Measurements from ENCODE around the gene TNN.
A peak's percentile ranks its signal among the peaks of the same experiment; 100 is the strongest.

The TNN gene

DNA sequence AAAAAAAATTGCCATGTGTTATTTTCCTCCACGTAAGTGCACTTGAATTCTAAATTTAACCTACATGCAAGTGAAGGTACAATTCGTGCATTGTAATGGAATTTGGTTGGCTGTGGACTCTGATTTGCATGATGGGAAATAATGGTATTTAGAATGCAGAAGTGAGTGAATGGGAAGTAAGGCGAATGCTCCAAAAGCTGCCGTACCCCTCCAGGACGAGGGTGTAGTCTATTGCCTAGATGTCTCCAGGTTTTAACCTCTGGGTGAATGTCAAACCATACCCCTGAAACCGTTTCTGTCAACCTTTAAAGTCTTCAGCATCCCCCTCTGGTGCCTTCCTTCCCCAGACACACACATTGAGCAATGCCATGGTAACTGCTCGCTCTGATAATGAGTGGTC, 80.4 kb downstream of the TNN start:
- no peak for DNase-seq

DNA sequence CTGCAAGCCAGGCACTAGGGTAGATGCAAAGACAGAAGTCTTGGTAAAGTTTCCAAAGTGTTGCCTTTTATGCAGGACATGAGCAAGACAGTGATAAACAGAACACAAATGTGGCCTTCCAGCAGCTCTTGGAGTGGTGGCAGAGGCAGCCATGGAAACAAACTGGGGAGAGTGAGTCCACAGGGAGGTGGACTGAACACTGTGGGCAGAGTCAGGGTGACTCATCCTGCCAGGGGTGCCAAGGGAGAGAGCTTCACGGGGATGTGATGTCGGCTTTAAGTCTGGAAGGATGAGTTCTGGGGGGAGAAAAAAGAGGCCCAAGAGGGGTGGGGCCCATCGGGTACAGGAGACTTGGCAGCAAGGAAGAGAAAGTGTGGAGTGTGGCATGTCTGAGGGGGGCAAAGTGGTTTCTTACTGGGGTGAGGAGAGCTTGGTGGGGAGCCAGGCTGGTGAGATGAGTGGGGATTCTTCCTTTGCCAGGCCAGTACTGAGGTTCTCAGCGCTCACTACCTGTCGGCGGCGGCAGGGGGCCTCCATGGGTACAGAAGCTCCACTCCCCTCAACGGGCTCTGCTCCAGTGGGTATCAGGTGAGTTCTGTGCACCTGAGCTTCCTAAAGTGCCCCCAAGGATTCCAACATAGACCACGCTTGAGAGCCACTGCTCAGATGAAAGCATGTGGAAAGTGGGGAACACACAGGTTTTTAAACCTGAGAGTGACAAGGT, 83.1 kb downstream of the TNN start:
- DNase-seq = no peak

DNA sequence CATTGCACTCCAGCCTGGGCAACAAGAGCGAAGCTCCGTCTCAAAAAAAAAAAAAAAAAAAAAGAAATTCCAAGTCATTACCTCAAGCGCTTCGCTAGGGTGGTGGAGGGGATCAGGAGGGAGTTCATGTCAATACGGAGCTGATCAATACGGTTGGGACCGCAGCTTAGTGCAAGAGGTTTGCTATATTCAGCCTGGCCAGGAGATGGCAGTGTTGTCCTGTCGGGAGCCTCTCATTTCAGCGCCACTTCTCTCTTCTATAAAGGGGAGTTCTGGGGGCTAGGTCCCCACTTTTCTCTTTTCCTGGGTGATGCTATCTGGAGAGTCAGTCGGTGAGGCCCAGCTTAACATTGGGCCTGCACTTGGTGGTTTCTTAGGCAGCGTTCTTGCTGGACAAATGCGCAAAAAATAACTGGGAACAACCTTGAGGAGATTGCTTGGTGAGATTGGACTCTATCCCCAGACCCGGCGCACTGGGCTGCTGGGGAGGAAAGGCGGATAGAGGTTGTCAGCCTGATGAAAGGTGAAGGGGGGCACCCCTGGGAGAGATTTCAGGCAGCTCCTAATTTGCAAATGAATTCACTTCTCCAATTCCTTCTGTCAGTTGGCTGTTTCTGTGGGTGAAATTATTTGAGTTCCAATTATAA, 84.5 kb downstream of the TNN start:
- peak; percentile 88 for DNase-seq

DNA sequence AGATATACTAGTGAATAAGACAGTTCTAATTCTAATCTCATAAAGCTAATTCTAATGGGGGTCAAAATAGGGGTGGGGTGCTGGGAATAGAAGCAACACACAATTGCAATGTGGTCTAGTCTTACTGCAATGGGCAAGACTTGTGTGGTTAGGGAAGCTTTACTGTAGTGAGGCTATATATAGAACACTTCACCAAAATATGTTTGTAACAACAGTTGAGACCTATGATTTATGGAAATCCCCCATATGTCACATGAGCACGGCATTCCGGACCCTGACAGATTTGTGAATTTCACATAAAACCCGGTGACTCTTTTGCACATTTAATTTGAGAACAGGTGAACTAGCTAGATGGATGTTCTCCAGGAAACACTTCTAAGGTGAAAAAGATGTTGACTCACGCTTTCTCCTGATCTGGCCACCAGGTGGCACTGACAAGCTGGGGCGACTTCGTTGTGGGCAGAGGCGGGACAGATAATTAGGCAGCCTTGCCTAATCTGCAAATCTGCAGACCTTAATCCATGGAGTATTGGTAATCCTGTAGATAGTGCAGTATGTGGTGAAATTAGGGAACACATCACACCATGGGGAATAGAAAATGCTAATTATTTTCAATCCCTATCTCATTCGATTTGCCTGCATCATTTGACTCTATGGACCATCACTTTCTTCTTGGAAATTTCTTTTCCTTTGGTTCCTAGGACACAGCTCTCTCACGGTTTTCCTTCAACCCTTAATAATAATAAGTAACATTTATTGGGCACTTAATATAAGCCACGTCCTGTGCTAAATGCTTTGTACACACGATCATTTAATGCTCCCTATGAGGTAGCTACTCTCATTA, 87.2 kb downstream of the TNN start:
- peak; percentile 91 for DNase-seq

DNA sequence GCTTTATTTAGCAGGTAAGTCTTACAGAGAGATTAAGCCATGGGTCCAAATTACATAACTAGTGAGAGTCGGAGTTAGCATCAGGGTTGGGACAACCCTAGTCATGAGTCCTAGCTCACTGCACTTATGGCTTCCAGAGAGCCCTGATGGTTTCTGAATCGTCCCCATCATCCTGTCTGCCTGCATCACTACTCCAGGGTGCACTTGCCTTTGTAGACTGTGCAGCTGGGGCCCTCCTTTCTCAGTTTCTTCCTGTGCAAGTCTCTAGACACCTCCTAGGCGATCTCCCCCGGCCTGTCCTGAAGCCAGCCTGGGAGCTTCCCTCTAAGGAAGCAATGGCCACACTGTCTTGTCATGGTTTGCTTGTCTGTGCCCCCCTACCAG, 87.8 kb downstream of the TNN start:
- no peak for DNase-seq

DNA sequence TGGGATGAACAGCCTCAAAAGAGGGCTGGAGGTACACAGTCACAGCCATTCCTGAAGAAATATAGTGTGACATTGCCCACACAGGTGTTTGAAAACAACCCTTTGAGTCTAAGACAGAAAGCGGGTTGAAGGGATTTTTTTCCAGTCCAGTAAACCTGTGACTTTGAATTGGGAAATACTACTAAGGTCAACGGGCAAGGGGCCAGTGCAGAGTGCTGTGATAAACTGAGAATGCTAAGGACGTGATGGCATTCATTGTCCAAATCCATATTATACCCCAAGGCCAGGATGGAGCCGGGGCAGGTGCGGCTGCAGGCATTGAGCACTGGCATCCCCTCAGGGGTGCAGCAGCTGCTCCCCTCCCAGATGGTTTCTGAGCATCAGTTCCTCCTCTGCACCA, 88.3 kb downstream of the TNN start:
- DNase-seq = no peak

DNA sequence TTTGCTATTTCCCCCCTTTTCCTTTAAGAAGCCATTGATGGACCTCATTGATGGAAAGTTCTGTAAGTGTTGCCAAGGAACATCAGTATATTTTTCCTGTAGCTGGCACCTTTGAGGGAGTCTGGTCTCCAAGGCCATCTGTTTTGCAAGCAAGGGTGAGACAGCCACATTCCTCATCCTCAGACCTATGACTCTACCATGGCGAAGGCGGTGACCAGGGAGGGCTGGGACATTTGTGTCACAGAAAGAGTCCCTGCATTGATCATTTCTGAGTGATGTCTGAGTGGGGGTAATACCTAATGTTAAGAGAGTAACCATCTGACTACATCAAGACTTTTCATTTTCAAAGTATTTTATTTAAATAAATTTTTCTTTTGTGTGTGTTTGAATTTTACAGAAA, 89.6 kb downstream of the TNN start:
- no peak for DNase-seq

DNA sequence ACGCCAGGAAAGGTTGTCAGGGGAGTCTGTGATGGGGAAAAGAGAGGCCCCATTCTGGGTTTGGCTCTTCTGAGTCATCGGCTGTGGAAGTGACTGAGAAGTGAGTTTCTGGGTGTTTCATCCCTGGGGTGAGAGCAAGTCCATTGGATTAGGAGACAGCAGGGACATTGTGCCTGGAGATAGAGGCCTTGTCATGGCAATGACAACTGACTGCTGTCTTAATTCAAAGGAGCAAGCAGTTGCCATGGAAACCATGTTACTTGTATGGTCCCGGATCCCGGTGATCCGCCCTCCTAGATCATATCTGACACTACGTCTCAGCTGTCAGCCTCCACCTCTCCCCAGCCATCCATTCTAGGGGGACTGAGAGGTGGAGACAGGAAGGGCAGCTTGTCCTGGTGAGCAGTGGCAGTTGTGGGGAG, 90.5 kb downstream of the TNN start:
- no peak for DNase-seq

DNA sequence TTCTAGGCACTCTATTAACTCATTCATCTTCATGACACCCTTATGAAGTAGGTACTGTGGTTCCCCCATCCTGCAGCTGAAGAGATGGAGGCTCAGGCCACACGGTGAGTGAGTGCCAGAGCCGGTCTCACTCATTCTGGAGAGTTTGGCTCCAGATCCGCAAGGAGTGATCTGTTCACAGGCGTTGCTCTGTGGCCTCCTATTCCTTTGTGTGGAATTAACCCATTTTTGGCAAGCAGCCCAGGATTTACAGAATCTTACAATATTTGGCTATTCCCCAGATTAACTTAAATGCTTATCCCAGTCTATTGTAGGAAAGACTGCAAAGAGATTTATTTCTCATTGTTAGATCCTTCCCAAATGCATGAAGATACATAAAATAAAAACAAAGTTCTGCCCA, 95.3 kb downstream of the TNN start:
- DNase-seq = no peak

DNA sequence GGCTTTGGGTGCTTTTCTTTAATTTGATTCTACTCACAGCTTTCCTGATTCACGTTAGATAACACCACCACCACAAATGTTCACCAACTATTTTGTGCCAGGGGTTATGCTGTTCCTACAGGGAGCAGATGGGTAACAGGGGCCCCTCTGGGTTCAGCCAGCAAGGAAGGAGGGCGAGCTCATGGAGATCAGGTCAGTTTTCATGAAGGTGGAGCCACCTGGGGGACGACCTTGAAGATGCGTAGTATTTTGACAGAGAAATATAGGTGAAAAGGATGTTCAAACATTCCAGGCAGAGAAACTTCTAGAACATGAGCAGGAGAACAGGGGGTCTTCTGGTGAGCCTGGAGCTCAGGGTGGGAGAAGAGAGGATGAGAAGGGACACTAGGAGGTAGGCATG, 96.1 kb downstream of the TNN start:
- DNase-seq = no peak

DNA sequence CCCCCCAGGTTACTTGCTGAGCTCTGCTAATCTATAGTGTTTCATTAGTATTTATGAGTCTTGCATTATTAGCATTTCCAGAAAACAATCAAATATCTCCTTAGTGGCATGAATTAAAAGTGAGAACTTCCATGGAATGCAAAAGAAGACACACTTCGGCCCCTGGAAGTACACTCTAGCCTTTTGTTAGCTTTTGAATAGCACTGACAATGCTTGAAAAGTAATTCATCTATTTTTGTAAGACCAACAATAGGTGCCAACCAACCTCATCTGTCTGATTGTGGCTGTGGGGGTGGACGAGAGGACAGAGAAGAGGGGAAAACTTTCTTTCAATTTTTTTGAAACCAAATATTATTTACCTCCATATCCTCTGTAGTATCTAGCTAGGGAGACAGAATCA, 97.1 kb downstream of the TNN start:
- DNase-seq = no peak

DNA sequence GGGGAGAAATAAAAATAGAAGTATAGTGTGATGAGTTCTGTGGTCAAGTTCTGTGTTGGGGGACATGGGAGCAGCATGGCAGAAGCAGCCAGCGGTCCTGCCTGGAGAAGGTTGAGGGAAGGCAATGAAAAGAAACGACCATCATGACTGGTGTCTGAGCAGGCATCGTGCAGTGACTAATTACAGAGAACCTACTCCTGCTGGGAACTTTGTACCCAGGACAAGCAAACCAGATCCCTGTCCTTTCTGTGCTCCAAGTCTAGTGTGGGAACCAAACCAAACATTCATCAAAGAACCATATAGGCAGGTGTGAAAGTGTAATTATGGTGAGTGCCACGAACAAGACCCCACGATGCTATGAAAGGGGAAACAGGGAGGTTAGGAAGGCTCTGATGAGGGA, 99.1 kb downstream of the TNN start:
- no peak for DNase-seq

DNA sequence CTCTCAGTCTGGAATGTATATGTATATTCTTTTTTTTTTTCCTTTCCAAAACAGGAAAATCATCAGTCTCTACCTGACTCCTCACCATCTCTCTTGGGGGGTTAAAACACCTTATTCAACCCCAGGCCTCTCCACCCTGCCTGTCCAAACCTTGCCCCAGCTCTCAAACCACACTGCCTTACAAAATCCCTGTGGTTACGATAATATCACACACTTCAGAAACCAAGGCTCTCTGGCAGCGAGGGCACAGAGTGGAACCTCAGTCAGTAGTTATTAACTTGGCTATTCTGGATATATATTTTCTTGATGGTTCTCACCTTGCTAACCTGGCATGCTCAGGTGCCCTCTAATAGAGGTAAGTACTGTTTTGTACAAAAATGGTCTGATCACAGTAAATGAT, 100.2 kb downstream of the TNN start:
- DNase-seq = no peak

DNA sequence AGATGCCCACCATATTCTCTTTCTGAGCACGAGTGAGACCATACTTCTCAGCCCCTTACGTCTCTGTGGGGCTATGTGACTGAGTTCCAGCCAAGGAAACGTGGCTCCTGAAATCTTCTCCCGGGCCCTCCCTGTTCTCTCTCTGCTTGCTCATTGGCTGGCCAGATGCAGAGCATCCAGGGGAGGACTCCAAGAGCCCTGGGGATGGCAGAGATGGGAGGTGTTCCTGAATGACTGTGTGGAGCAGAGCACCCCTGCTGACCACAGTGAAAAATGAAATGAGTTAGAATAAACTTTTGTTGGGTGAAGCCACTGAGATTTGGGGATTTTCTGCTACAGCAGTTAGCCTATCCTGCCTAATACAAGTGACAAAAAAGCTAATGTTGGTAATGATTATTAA, 101.1 kb downstream of the TNN start:
- no peak for DNase-seq

DNA sequence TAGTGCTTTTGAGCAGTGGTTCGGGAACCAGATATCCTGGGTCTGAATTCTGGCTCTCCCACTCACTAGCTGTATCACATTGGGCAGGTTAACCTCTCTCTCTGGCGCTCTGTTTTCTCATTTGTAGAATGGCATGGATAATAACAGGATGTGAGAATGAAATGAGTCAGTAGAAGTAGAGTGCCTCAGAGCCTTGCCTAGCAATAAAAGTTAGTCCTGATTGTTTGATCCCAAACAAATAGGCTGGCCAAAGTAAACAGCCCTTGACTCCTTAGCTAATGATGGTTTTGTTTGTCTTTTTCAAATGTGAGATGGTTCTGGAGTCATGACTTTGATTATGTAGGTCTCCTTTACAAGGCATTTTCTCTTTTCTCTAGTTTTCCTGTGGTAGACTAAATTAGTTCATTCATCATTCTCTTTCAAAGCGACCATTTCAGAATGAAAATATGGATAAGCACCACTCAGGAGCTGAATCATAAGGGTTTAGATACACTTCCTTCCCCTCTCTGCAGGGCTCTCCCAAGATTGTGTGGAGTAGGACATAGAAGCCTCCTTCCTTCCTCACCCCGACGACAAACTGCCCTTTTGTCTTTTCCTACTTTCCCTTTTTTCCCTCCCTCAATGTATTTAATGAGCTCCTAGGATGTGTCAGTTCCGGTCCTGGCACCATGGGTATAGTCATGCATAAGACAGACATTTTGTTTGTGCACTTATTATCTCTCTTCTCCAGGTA, 101.8 kb downstream of the TNN start:
- DNase-seq = no peak

DNA sequence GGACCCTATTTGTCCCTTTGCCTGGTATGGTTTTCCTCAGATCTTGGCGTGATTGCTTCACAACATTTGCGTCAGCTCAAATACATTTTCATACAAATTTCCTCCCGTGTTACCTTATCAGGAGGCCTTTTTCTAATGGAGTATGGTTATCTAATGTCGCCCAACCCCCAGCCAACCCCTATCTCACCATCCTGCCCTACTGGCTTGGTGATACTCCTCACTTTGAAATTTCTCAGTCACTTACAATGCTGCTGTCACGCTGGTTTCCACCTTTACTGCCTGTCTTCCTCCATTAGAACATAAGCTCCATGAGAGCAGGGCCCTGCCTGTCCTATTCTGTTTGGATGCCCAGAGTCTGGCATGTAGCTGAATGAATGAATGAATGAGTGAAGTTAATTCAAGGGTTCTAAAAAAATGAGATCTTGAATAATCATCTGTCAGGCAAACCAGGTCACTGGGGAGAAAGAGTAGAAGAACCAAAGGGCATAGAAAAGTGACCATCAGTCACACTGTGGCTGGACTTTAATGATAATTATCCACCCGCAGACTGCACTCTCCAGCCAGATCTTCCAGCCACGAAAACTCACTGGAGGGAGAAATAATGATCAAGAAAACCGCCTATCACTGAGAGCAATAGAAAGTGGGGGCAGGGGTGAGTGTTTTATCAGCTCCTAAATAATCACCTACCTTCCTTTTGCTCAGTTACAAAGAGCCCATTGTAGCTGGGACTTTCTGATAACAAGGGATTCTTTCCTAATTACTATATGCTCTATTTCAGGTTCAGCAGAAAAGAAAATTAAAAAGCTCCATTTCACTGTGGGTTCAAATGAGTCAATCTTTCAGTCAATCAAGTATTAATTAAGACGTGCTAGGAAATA, 103.6 kb downstream of the TNN start:
- DNase-seq = no peak

DNA sequence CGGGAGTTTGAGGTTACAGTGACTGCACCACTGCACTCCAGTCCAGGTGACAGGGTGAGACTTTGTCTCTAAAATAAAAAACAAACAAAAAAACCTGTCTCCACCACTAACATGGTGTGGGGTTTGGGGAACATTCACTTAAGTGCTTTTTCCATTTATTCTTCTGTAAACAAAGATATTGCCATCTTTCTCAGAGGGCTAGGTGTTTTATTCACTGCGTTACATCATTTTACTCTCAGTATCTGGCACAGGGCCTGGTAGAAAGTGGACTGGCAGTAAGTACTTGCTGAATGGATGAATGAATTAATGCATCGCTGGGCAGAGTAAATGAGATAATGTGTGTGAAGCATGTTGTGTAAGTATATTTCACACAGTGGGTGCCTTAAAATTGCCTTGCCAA, 104.9 kb downstream of the TNN start:
- DNase-seq = no peak

DNA sequence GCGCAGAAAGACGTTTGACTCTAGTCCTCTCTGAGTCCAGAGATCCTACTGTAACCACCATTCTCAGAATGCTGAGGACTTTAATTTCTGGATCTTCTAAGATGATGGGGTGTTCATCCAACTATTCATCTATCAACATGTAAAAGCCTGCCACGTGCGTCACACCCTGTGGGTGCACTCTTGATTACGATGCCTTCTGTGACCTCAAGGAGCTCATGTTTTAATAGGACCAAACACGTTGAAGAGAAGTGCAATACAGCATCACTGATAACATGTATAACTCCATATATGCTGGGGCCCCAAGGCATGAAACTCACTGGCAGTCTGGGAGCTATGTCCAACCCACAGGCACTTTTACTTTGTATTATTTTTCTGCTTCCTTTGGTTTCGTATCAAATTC, 105.9 kb downstream of the TNN start:
- no peak for DNase-seq

DNA sequence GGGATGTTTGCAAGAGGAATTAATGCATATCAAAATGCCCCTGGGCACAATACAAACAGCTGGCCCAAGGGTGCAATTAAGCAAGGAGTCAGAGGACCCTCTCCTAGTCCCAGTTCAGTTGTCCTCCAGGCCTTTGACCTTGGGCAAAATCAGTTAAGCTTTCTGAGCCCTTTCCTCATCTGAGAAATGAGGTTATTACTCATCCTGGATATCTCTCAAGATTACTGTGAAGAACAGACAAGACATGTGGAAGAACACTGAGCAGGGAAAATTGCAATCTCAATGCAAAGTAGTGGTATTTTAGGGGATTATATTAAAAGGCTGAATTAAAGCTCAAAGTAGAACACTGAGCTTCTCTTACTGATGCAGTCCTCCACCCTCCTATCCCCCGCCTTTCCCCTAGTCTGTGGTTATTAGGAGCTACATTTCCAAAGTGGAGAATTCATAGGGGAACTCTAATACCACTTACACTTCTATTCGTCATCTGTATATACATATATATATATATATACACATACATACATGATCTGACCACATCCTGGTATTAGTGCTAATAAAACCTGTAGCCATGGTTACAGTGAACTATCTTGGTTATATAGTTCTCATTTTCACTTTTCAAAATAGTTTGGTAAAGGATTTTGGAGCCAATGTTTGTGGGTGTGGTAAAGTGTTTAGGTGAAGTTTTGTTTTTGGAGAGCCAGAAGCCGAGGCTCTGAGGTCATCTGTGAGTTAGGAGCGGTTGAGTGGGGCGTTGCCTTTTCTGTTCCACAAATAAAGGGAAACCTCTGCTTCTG, 106.9 kb downstream of the TNN start:
- DNase-seq = no peak

DNA sequence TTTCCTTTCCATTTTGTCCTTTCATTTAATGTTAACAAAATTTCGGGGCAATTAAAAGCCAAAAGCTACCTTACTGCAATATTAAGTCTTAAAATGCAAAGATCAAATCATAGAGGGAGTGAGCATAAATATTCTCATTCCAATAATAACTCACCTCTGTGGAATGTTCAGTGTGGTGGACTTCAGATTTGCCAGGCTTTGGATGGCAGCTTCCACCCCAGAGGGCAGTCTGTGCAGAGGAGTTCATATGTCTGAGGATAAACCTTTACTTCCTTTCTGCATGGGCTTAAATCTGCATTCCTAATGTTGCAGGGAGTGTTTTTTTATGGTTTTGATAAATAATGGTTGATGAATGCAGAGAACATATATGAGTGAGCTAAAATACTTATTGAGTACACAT, 108.6 kb downstream of the TNN start:
- DNase-seq = no peak

DNA sequence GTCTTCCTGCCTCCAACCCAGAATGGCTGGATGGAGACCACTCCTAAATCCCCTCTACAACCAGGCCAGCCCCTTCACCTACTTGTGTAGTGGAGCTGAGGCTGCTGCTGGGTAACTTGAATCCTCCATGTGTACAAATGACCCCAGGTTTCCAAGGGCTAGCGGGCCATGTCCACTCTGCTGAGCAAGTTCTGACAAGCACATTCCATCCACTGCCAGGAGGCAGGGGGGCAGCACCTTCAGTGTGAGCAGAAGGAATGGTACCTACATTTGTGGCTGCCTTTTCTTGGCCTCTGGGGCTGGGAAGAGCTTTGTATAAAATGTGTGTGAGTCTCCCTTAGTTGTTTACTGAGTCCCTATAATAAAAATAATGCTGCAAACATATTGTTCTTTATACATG, 110.4 kb downstream of the TNN start:
- no peak for DNase-seq

DNA sequence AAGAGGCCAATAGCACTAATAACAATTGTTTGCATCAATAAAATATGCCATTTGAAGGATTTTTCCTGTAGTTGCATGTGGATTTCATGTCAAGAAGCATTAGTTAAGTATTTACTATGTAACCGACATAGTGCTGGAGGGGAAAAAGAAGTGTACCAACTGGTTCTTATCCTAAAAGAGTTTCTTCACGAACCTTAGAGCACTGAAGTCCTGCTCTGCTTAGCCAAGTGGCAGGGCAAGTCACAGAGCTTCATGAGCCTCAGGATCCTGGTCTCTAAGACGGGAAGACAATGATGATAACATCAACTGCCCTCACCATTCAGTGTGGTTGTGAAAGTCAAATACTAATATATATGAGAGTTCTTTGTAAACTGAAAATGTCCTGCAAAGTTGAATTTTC, 110.8 kb downstream of the TNN start:
- no peak for DNase-seq

All from activated effector memory CD4-positive, alpha-beta T cell treated with anti-CD3 and anti-CD28 coated beads, Interleukin-2, amount 50 U/mL, for 16 hours (primary cell).